Muscle layer of colon (tissue), 2 donors: Measurements from ENCODE around the gene REXO2.

Source experiments
- H3K27ac ChIP-seq: one replicate; pipeline ENCODE4 v1.7.0; 2013; ENCODE audit warnings: low read depth, mild to moderate bottlenecking, low read length, moderate library complexity
- H3K27me3 ChIP-seq, 2 donors: one replicate each; pipeline ENCODE4 v1.7.0; 2013; ENCODE audit warnings: low read length in 2 of 2, mild to moderate bottlenecking in 2 of 2; ENCODE audit not compliant: insufficient read depth in 2 of 2, control insufficient read depth in 1 of 2
- H3K36me3 ChIP-seq: one replicate; pipeline ENCODE4 v1.7.0; 2013; ENCODE audit warnings: mild to moderate bottlenecking, low read length; ENCODE audit not compliant: insufficient read depth
- H3K4me1 ChIP-seq: one replicate; pipeline ENCODE4 v1.7.0; 2013; ENCODE audit warnings: mild to moderate bottlenecking, low read length; ENCODE audit not compliant: insufficient read depth
- H3K4me3 ChIP-seq, 2 donors: one replicate each; pipeline ENCODE4 v1.7.0; 2013; ENCODE audit warnings: low read length in 2 of 2, low read depth in 1 of 2, mild to moderate bottlenecking in 1 of 2, moderate library complexity in 1 of 2
- H3K9ac ChIP-seq: one replicate; pipeline ENCODE4 v1.7.0; 2013; ENCODE audit warnings: low read length
- H3K9me3 ChIP-seq: one replicate; pipeline ENCODE4 v1.7.0; 2013; ENCODE audit warnings: mild to moderate bottlenecking, low read length
- donor health status: abdominal sarcoma.
- donor health status: Adenocarcinoma of cecum.

REXO2 gene

GRCh38 chr11:114482114-114482513 lies 42.8 kb downstream of the REXO2 start:
- Histone ChIP-seq H3K9ac (no peak overlapping the region), H3K4me3 (no peak overlapping the region), H3K27ac (no peak overlapping the region), H3K36me3 (no peaks in the 10 kb centered on the region), H3K27me3 (no peaks in the 10 kb centered on the region), H3K9me3 (no peaks in the 10 kb centered on the region), H3K4me1 (peaks cover 15% of the 10 kb centered on the region)

GRCh38 chr11:114483929-114484328 lies 44.7 kb downstream of the REXO2 start:
- no peaks in the 10 kb centered on the region for H3K9me3 ChIP-seq
- H3K4me3 ChIP-seq: no peak overlapping the region
- no peaks in the 10 kb centered on the region for H3K27me3 ChIP-seq
- H3K4me1 ChIP-seq: peaks cover 8% of the 10 kb centered on the region
- H3K9ac ChIP-seq: no peak overlapping the region
- no peaks in the 10 kb centered on the region for H3K36me3 ChIP-seq
- H3K27ac ChIP-seq: no peak overlapping the region

- H3K27me3 ChIP-seq: no peaks in the 10 kb centered on the region
These were observed 57.6 kb downstream of the REXO2 start for GRCh38 chr11:114496915-114497314.

GRCh38 chr11:114499756-114500155 lies 60.5 kb downstream of the REXO2 start:
- H3K9ac ChIP-seq: no peak overlapping the region
- no peaks in the 10 kb centered on the region for H3K4me1 ChIP-seq
- H3K9me3 ChIP-seq: no peaks in the 10 kb centered on the region
- H3K4me3 ChIP-seq: no peak overlapping the region
- H3K27ac ChIP-seq: no peak overlapping the region
- H3K27me3 ChIP-seq: no peaks in the 10 kb centered on the region
- H3K36me3 ChIP-seq: no peaks in the 10 kb centered on the region

More at GRCh38 chr11:114496915-114497314, 57.6 kb downstream of the REXO2 start:
- H3K4me1 ChIP-seq: no peaks in the 10 kb centered on the region
- H3K36me3 ChIP-seq: no peaks in the 10 kb centered on the region
- no peaks in the 10 kb centered on the region for H3K9me3 ChIP-seq
- H3K9ac ChIP-seq: no peak overlapping the region
- no peak overlapping the region for H3K4me3 ChIP-seq
- H3K27ac ChIP-seq: no peak overlapping the region
